AG04449 (cell line): ENCODE results near the gene SUSD6.

Experiments used
- CTCF ChIA-PET: fragments of 350-600 bp; formaldehyde crosslinking; extraction: SDS; loops from one replicate; lab custom pipeline; 2021; ENCODE audit warnings: antibody characterized with exemption; lab: Yijun Ruan, JAX
- POLR2A ChIA-PET: fragments of 400-600, 350-600 bp; formaldehyde crosslinking; extraction: SDS; loops from one replicate; lab custom pipeline; 2020; ENCODE audit warnings: antibody characterized with exemption, inconsistent platforms; lab: Yijun Ruan, JAX
- DNase-seq: peaks from one replicate; pipeline ENCODE4 v3.0.0-alpha.2; 2010; ENCODE audit warnings: low read depth, low spot score
- H3K4me3 ChIP-seq: 2 replicates; pipeline ENCODE4 v1.5.1; 2011; ENCODE audit warnings: low read depth, mild to moderate bottlenecking, control low read depth, low read length
- CTCF ChIP-seq: IDR thresholded peaks from one replicate; pipeline ENCODE4 v1.5.1; 2011; ENCODE audit warnings: mild to moderate bottlenecking, moderate library complexity, low read length, control low read depth, inconsistent platforms; ENCODE audit not compliant: insufficient read depth; ENCODE audit errors: missing control alignments

The SUSD6 gene

GRCh38 chr14:69711881-69712560, 100.6 kb downstream of the SUSD6 start:
- TF ChIP-seq CTCF = no peak
- POLR2A ChIA-PET = no interaction called here
- DNase-seq = no peak
- no peak overlapping the region for H3K4me3 ChIP-seq
- CTCF ChIA-PET = interaction anchor here (1.3 to 3.9 kb wide), 3 partner anchors 9 to 127 kb away, joined by 3 to 18 read pairs (median 4); no protein-coding TSS in a partner anchor

- no peak for DNase-seq
- no peak for TF ChIP-seq CTCF
- ChIA-PET CTCF (interaction anchor here (1.0 to 1.6 kb wide), 2 partner anchors 116 to 128 kb away, joined by 3 to 7 read pairs; no protein-coding TSS in a partner anchor), POLR2A (no interaction called here)
- H3K4me3 ChIP-seq = no peak overlapping the region
Measured at GRCh38 chr14:69712599-69713088, 101.2 kb downstream of the SUSD6 start.

- POLR2A ChIA-PET = no interaction called here
- no peak for DNase-seq
- no peak for TF ChIP-seq CTCF
- CTCF ChIA-PET = interaction anchor here (0.8 to 1.6 kb wide), 5 partner anchors 16 to 169 kb away, joined by 3 to 7 read pairs (median 4); no protein-coding TSS in a partner anchor
- H3K4me3 ChIP-seq = no peak overlapping the region
Measured at GRCh38 chr14:69713209-69713781, 101.9 kb downstream of the SUSD6 start.

GRCh38 chr14:69713993-69714679, 102.7 kb downstream of the SUSD6 start:
- DNase-seq = no peak
- CTCF ChIA-PET = interaction anchor here (1.2 to 1.6 kb wide), 3 partner anchors 15 to 130 kb away, joined by 4 to 7 read pairs (median 5); no protein-coding TSS in a partner anchor
- POLR2A ChIA-PET = no interaction called here
- H3K4me3 ChIP-seq = no peak overlapping the region
- TF ChIP-seq CTCF = no peak

GRCh38 chr14:69715725-69716477, 104.5 kb downstream of the SUSD6 start:
- DNase-seq = peak; percentile 45
- TF ChIP-seq CTCF = no peak
- no peak overlapping the region for H3K4me3 ChIP-seq
- CTCF ChIA-PET = interaction anchor here (0.7 to 7.1 kb wide), 7 partner anchors 11 to 168 kb away, joined by 3 to 72 read pairs (median 5); partner anchors contain the start of gene CCDC177
- POLR2A ChIA-PET = no interaction called here
